ENCODE results near the gene CPNE5.
A peak's percentile ranks its signal among the peaks of the same experiment; 100 is the strongest.
"Not testable (repeated sequence)": the region's sequence is repeated elsewhere in the genome, so short reads cannot be mapped to it uniquely, and the experiment has no call there.

The CPNE5 gene

GRCh38 chr6:36823421-36824096 is 15.7 kb downstream of the CPNE5 start:
- no peaks in the 10 kb centered on the region for H3K27me3 ChIP-seq (ENCODE audit: low read depth)
- no peaks in the 10 kb centered on the region for H3K36me3 ChIP-seq (replicated peaks)
- peaks cover 13% of the 10 kb centered on the region for H3K4me1 ChIP-seq
- H3K4me3 ChIP-seq = no peak overlapping the region
- in situ Hi-C loops (cut with MboI; ENCODE audit: low sequenced_read_pairs) = no loop called here
- no peaks in the 10 kb centered on the region; the same call in 1 of the 2 replicates for H3K9me3 ChIP-seq
- no peak for DNase-seq (ENCODE audit: low spot score in 2 of 2)

GRCh38 chr6:36822506-36823269 is 16.6 kb downstream of the CPNE5 start:
- in situ Hi-C loops (cut with MboI; ENCODE audit: low sequenced_read_pairs) = no loop called here
- Histone ChIP-seq H3K4me1 (peaks cover 13% of the 10 kb centered on the region), H3K27me3 (ENCODE audit: low read depth) (no peaks in the 10 kb centered on the region), H3K36me3 (replicated peaks) (no peaks in the 10 kb centered on the region), H3K9me3 (no peaks in the 10 kb centered on the region), H3K4me3 (no peak overlapping the region)
- peak; percentile 44 to 57 for DNase-seq (ENCODE audit: low spot score in 2 of 2)

GRCh38 chr6:36821581-36822335 is 17.5 kb downstream of the CPNE5 start:
- DNase-seq (ENCODE audit: low spot score in 2 of 2) = no peak
- Histone ChIP-seq H3K4me1 (peaks cover 13% of the 10 kb centered on the region), H3K27me3 (ENCODE audit: low read depth) (no peaks in the 10 kb centered on the region), H3K36me3 (replicated peaks) (no peaks in the 10 kb centered on the region), H3K4me3 (no peak overlapping the region), H3K9me3 (no peaks in the 10 kb centered on the region)
- in situ Hi-C loops (cut with MboI; ENCODE audit: low sequenced_read_pairs) = no loop called here

GRCh38 chr6:36820700-36821580 is 18.3 kb downstream of the CPNE5 start:
- Histone ChIP-seq H3K4me3 (no peak overlapping the region), H3K9me3 (no peaks in the 10 kb centered on the region), H3K27me3 (ENCODE audit: low read depth) (no peaks in the 10 kb centered on the region), H3K4me1 (peaks cover 13% of the 10 kb centered on the region), H3K36me3 (replicated peaks) (no peaks in the 10 kb centered on the region)
- DNase-seq (ENCODE audit: low spot score in 2 of 2) = no peak
- in situ Hi-C loops (cut with MboI; ENCODE audit: low sequenced_read_pairs) = no loop called here

- in situ Hi-C loops (cut with MboI; ENCODE audit: low sequenced_read_pairs) = no loop called here
- no peak overlapping the region for H3K4me3 ChIP-seq
- no peaks in the 10 kb centered on the region for H3K9me3 ChIP-seq
- no peak for DNase-seq (ENCODE audit: low spot score in 2 of 2)
- peaks cover 13% of the 10 kb centered on the region for H3K4me1 ChIP-seq
- H3K27me3 ChIP-seq (ENCODE audit: low read depth) = no peaks in the 10 kb centered on the region
- no peaks in the 10 kb centered on the region for H3K36me3 ChIP-seq (replicated peaks)
Measured at GRCh38 chr6:36818756-36819155, 20.5 kb downstream of the CPNE5 start.

GRCh38 chr6:36817847-36818246 is 21.4 kb downstream of the CPNE5 start:
- DNase-seq (ENCODE audit: low spot score in 2 of 2) = no peak
- H3K4me1 ChIP-seq = peaks cover 9% of the 10 kb centered on the region
- no peaks in the 10 kb centered on the region for H3K27me3 ChIP-seq (ENCODE audit: low read depth)
- no peak overlapping the region for H3K4me3 ChIP-seq
- H3K36me3 ChIP-seq (replicated peaks) = no peaks in the 10 kb centered on the region
- in situ Hi-C loops (cut with MboI; ENCODE audit: low sequenced_read_pairs) = no loop called here
- no peaks in the 10 kb centered on the region for H3K9me3 ChIP-seq

- H3K27me3 ChIP-seq (ENCODE audit: low read depth) = no peaks in the 10 kb centered on the region
- no peak overlapping the region for H3K4me3 ChIP-seq
- H3K9me3 ChIP-seq = no peaks in the 10 kb centered on the region
- peaks cover 4% of the 10 kb centered on the region; the same call in 1 of the 2 replicates for H3K4me1 ChIP-seq
- H3K36me3 ChIP-seq (replicated peaks) = no peaks in the 10 kb centered on the region
- no peak for DNase-seq (ENCODE audit: low spot score in 2 of 2)
- in situ Hi-C loops (cut with MboI; ENCODE audit: low sequenced_read_pairs) = no loop called here
Measured at GRCh38 chr6:36817176-36817817, 21.9 kb downstream of the CPNE5 start.

GRCh38 chr6:36815962-36816735 is 23.1 kb downstream of the CPNE5 start:
- Histone ChIP-seq H3K4me1 (peaks cover under 1% of the 10 kb centered on the region; the same call in 1 of the 2 replicates), H3K27me3 (ENCODE audit: low read depth) (no peaks in the 10 kb centered on the region), H3K4me3 (no peak overlapping the region), H3K36me3 (replicated peaks) (no peaks in the 10 kb centered on the region), H3K9me3 (no peaks in the 10 kb centered on the region)
- no peak for DNase-seq (ENCODE audit: low spot score in 2 of 2)
- in situ Hi-C loops (cut with MboI; ENCODE audit: low sequenced_read_pairs) = no loop called here

- no peak for DNase-seq (ENCODE audit: low spot score in 2 of 2)
- in situ Hi-C loops (cut with MboI; ENCODE audit: low sequenced_read_pairs) = no loop called here
- H3K36me3 ChIP-seq (replicated peaks) = no peaks in the 10 kb centered on the region
- no peaks in the 10 kb centered on the region for H3K27me3 ChIP-seq (ENCODE audit: low read depth)
- no peak overlapping the region for H3K4me3 ChIP-seq
- H3K9me3 ChIP-seq = no peaks in the 10 kb centered on the region
- no peaks in the 10 kb centered on the region for H3K4me1 ChIP-seq
Measured at GRCh38 chr6:36814249-36814648, 25.0 kb downstream of the CPNE5 start.

- in situ Hi-C loops (cut with MboI; ENCODE audit: low sequenced_read_pairs) = no loop called here
- DNase-seq (ENCODE audit: low spot score in 2 of 2) = no peak
Measured at GRCh38 chr6:36813526-36813925, 25.7 kb downstream of the CPNE5 start.

GRCh38 chr6:36813047-36813446 is 26.2 kb downstream of the CPNE5 start:
- H3K4me1 ChIP-seq; H3K9me3 ChIP-seq; H3K36me3 ChIP-seq (replicated peaks); H3K4me3 ChIP-seq; DNase-seq (ENCODE audit: low spot score in 2 of 2); H3K27me3 ChIP-seq (ENCODE audit: low read depth); in situ Hi-C loops (cut with MboI; ENCODE audit: low sequenced_read_pairs): not testable (repeated sequence)

More at GRCh38 chr6:36813526-36813925, 25.7 kb downstream of the CPNE5 start:
- H3K36me3 ChIP-seq (replicated peaks) = no peaks in the 10 kb centered on the region
- H3K4me1 ChIP-seq = no peaks in the 10 kb centered on the region
- H3K4me3 ChIP-seq = no peak overlapping the region
- no peaks in the 10 kb centered on the region for H3K9me3 ChIP-seq
- no peaks in the 10 kb centered on the region for H3K27me3 ChIP-seq (ENCODE audit: low read depth)
